Measurements from ENCODE around the gene ASPDH. TPM values are rescaled to one million over a fixed set of nuclear protein-coding genes. Genes with fewer than 3 reads are reported as not detected.

ASPDH gene
- polyA plus RNA-seq, 2 donors, result not detected

DNA sequence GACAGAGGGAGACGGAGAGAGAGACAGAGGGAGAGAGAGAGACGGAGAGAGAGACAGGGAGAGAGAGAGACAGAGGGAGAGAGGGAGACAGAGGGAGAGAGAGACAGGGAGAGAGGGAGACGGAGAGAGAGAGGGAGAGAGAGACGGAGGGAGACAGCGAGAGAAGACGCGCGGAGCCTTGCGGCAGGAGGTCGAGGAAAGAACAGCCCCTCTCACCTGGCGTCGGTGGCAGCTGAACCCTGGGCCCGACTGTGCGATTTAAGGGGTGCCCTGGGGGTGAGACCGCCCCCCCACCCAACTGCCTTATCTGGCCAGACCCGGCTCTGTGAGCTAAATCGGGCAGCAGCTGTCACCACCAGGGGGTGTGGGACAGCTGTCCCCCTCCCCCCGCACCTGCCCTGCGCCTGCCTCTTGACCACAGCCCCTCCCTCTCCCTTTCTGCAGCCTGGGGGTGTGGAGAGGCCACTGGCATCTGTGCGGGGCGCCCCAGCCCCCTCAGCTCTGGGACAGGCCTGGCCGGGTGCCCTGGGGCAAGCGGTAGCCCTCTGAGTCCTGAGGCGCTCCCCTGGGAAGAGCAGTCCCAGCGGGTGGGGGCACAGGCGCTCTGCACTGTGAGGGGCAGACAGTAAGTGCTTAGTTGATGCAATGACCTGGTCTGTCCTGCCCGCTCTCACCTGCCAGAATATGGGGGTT, 13.5 kb downstream of the ASPDH start:
- H3K36me3 ChIP-seq (ENCODE audit: control insufficient read depth in 2 of 2, insufficient read depth in 2 of 2, low read length in 1 of 2), result no peaks in the 10 kb centered on the region
- H3K4me3 ChIP-seq (ENCODE audit: low read depth in 1 of 2, low read length in 2 of 2), result no peak overlapping the region
- 58 to 59% methylated on average over 17 to 27 of the region's 27 CpGs for WGBS, 2 donors
- no peaks in the 10 kb centered on the region for H3K9me3 ChIP-seq (ENCODE audit: control insufficient read depth in 2 of 2, insufficient read depth in 1 of 2, low read depth in 1 of 2, low read length in 1 of 2)
- H3K27ac ChIP-seq (ENCODE audit: low read depth in 2 of 2, low read length in 1 of 2), result no peak overlapping the region
- no peaks in the 10 kb centered on the region for H3K4me1 ChIP-seq (ENCODE audit: control insufficient read depth in 2 of 2, insufficient read depth in 2 of 2, low read length in 1 of 2)
- no peaks in the 10 kb centered on the region for H3K27me3 ChIP-seq (ENCODE audit: control insufficient read depth in 1 of 2, insufficient read depth in 2 of 2, low read length in 2 of 2)

GRCh38 chr19:50498219-50499056, 15.3 kb downstream of the ASPDH start:
- no peaks in the 10 kb centered on the region for H3K4me1 ChIP-seq (ENCODE audit: control insufficient read depth in 2 of 2, insufficient read depth in 2 of 2, low read length in 1 of 2)
- 76 to 83% methylated on average over 11 of the region's 11 CpGs for WGBS, 2 donors
- no peak overlapping the region for H3K4me3 ChIP-seq (ENCODE audit: low read depth in 1 of 2, low read length in 2 of 2)
- H3K9me3 ChIP-seq (ENCODE audit: control insufficient read depth in 2 of 2, insufficient read depth in 1 of 2, low read depth in 1 of 2, low read length in 1 of 2), result no peaks in the 10 kb centered on the region
- no peaks in the 10 kb centered on the region for H3K27me3 ChIP-seq (ENCODE audit: control insufficient read depth in 1 of 2, insufficient read depth in 2 of 2, low read length in 2 of 2)
- no peaks in the 10 kb centered on the region for H3K36me3 ChIP-seq (ENCODE audit: control insufficient read depth in 2 of 2, insufficient read depth in 2 of 2, low read length in 1 of 2)
- no peak overlapping the region for H3K27ac ChIP-seq (ENCODE audit: low read depth in 2 of 2, low read length in 1 of 2)

GRCh38 chr19:50497022-50497405, 16.7 kb downstream of the ASPDH start:
- H3K27me3 ChIP-seq (ENCODE audit: control insufficient read depth in 1 of 2, insufficient read depth in 2 of 2, low read length in 2 of 2), result no peaks in the 10 kb centered on the region
- no peak overlapping the region for H3K27ac ChIP-seq (ENCODE audit: low read depth in 2 of 2, low read length in 1 of 2)
- 75 to 76% methylated on average over 8 of the region's 8 CpGs for WGBS, 2 donors
- no peaks in the 10 kb centered on the region for H3K9me3 ChIP-seq (ENCODE audit: control insufficient read depth in 2 of 2, insufficient read depth in 1 of 2, low read depth in 1 of 2, low read length in 1 of 2)
- H3K36me3 ChIP-seq (ENCODE audit: control insufficient read depth in 2 of 2, insufficient read depth in 2 of 2, low read length in 1 of 2), result no peaks in the 10 kb centered on the region
- H3K4me1 ChIP-seq (ENCODE audit: control insufficient read depth in 2 of 2, insufficient read depth in 2 of 2, low read length in 1 of 2), result no peaks in the 10 kb centered on the region
- H3K4me3 ChIP-seq (ENCODE audit: low read depth in 1 of 2, low read length in 2 of 2), result no peak overlapping the region

DNA sequence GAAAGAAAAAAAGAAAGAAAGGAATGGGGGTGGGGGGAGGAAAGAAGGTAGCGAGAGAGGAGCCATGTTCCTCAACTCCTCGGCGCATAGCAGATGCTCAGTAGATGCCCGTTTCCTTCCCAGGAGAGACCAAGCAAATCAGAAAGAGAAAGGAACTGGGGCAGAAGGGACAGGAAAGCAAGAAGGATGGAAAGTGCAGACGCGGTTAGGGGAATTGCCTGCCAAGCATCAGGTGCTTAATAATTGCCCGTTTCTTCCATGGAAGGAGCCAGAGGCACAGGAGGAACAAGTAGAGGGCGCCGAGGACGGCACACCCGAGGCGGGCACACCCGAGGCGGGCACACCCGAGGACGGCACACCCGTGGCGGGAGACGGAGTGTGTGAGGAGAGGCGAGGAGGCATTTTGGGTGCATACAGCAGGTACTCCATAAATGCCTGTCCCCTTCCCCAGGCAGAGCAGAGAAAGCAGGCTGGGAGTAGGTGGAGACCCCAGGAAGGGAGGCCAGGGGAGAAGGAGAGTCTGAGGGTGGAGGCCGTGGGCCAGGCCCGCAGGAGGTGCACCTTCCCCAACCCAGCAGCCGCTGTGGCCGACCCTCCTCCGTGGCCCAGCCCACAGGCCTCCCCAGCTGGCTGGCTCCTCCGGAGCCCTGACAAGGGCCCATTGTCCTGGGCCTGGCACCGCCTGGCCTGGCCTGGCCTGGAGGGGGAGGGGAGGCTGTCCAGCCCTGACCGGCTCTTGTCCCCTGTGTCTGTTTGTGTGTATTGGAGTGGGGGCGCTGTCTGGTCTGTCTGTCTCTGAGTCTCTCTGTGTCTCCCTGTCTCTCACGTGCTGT, 17.3 kb downstream of the ASPDH start:
- no peaks in the 10 kb centered on the region for H3K9me3 ChIP-seq (ENCODE audit: control insufficient read depth in 2 of 2, insufficient read depth in 1 of 2, low read depth in 1 of 2, low read length in 1 of 2)
- H3K36me3 ChIP-seq (ENCODE audit: control insufficient read depth in 2 of 2, insufficient read depth in 2 of 2, low read length in 1 of 2), result no peaks in the 10 kb centered on the region
- no peaks in the 10 kb centered on the region for H3K4me1 ChIP-seq (ENCODE audit: control insufficient read depth in 2 of 2, insufficient read depth in 2 of 2, low read length in 1 of 2)
- no peaks in the 10 kb centered on the region for H3K27me3 ChIP-seq (ENCODE audit: control insufficient read depth in 1 of 2, insufficient read depth in 2 of 2, low read length in 2 of 2)
- H3K4me3 ChIP-seq (ENCODE audit: low read depth in 1 of 2, low read length in 2 of 2), result no peak overlapping the region
- no peak overlapping the region for H3K27ac ChIP-seq (ENCODE audit: low read depth in 2 of 2, low read length in 1 of 2)
- WGBS, 2 donors, result 70 to 73% methylated on average over 23 to 30 of the region's 30 CpGs

- Histone ChIP-seq H3K27ac (ENCODE audit: low read depth in 2 of 2, low read length in 1 of 2) (no peak overlapping the region), H3K4me3 (ENCODE audit: low read depth in 1 of 2, low read length in 2 of 2) (no peak overlapping the region), H3K36me3 (ENCODE audit: control insufficient read depth in 2 of 2, insufficient read depth in 2 of 2, low read length in 1 of 2) (no peaks in the 10 kb centered on the region), H3K27me3 (ENCODE audit: control insufficient read depth in 1 of 2, insufficient read depth in 2 of 2, low read length in 2 of 2) (no peaks in the 10 kb centered on the region), H3K9me3 (ENCODE audit: control insufficient read depth in 2 of 2, insufficient read depth in 1 of 2, low read depth in 1 of 2, low read length in 1 of 2) (no peaks in the 10 kb centered on the region), H3K4me1 (ENCODE audit: control insufficient read depth in 2 of 2, insufficient read depth in 2 of 2, low read length in 1 of 2) (no peaks in the 10 kb centered on the region)
- WGBS, 2 donors, result 89 to 92% methylated on average over 5 of the region's 5 CpGs
These were observed 18.6 kb downstream of the ASPDH start for GRCh38 chr19:50495020-50495531.

GRCh38 chr19:50494186-50495019, 19.3 kb downstream of the ASPDH start:
- no peak overlapping the region for H3K4me3 ChIP-seq (ENCODE audit: low read depth in 1 of 2, low read length in 2 of 2)
- no peaks in the 10 kb centered on the region for H3K9me3 ChIP-seq (ENCODE audit: control insufficient read depth in 2 of 2, insufficient read depth in 1 of 2, low read depth in 1 of 2, low read length in 1 of 2)
- no peaks in the 10 kb centered on the region for H3K36me3 ChIP-seq (ENCODE audit: control insufficient read depth in 2 of 2, insufficient read depth in 2 of 2, low read length in 1 of 2)
- no peaks in the 10 kb centered on the region for H3K4me1 ChIP-seq (ENCODE audit: control insufficient read depth in 2 of 2, insufficient read depth in 2 of 2, low read length in 1 of 2)
- H3K27ac ChIP-seq (ENCODE audit: low read depth in 2 of 2, low read length in 1 of 2), result no peak overlapping the region
- H3K27me3 ChIP-seq (ENCODE audit: control insufficient read depth in 1 of 2, insufficient read depth in 2 of 2, low read length in 2 of 2), result no peaks in the 10 kb centered on the region
- 62 to 63% methylated on average over 6 to 7 of the region's 7 CpGs for WGBS, 2 donors

GRCh38 chr19:50493171-50493570, 20.5 kb downstream of the ASPDH start:
- H3K9me3 ChIP-seq (ENCODE audit: control insufficient read depth in 2 of 2, insufficient read depth in 1 of 2, low read depth in 1 of 2, low read length in 1 of 2), result no peaks in the 10 kb centered on the region
- WGBS, 2 donors, result 70 to 74% methylated on average over 6 to 8 of the region's 8 CpGs
- no peak overlapping the region for H3K4me3 ChIP-seq (ENCODE audit: low read depth in 1 of 2, low read length in 2 of 2)
- H3K4me1 ChIP-seq (ENCODE audit: control insufficient read depth in 2 of 2, insufficient read depth in 2 of 2, low read length in 1 of 2), result no peaks in the 10 kb centered on the region
- no peaks in the 10 kb centered on the region for H3K27me3 ChIP-seq (ENCODE audit: control insufficient read depth in 1 of 2, insufficient read depth in 2 of 2, low read length in 2 of 2)
- H3K36me3 ChIP-seq (ENCODE audit: control insufficient read depth in 2 of 2, insufficient read depth in 2 of 2, low read length in 1 of 2), result no peaks in the 10 kb centered on the region
- no peak overlapping the region for H3K27ac ChIP-seq (ENCODE audit: low read depth in 2 of 2, low read length in 1 of 2)

DNA sequence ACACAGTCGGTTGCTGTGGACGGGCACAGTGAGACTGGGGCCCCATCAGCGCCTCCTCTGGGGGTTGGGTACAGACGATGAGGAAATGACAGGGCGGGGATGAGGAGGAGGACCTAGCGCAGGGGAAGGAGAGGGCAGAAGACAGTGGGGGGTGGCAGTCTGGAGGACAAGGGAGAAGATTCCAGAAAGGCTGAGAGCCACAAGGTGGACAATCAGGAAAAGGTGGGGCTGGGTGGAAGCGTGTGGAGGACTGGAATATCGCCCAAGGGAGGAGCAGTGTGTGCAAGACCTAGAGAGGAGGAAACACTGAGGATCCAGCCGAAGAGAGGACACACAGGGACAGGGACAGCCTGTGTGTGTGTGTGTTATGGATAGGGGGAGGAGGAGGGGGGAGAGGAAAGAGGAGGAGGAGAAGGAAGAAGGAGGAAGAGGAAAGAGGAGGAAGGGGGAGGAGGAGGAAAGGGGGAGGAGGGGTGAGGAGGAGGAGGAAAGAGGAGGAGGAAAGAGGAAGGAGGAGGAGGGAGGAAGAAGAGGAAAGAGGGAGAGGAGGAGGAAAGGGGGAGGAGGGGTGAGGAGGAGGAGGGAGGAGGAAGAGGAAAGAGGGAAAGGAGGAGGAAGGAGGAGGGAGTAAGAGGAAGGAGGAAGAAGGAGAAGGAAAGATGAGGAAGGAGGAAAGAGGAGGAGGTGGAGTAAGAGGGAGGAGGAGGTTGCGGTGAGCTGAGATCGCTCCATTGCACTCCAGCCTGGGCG, 21.2 kb downstream of the ASPDH start:
- H3K27me3 ChIP-seq (ENCODE audit: control insufficient read depth in 1 of 2, insufficient read depth in 2 of 2, low read length in 2 of 2), result no peaks in the 10 kb centered on the region
- H3K4me3 ChIP-seq (ENCODE audit: low read depth in 1 of 2, low read length in 2 of 2), result no peak overlapping the region
- WGBS, 2 donors, result 6 to 19% methylated on average over 9 to 11 of the region's 12 CpGs
- H3K4me1 ChIP-seq (ENCODE audit: control insufficient read depth in 2 of 2, insufficient read depth in 2 of 2, low read length in 1 of 2), result peaks cover 0 to under 1% of the 10 kb centered on the region in 2 donors
- H3K36me3 ChIP-seq (ENCODE audit: control insufficient read depth in 2 of 2, insufficient read depth in 2 of 2, low read length in 1 of 2), result no peaks in the 10 kb centered on the region
- H3K9me3 ChIP-seq (ENCODE audit: control insufficient read depth in 2 of 2, insufficient read depth in 1 of 2, low read depth in 1 of 2, low read length in 1 of 2), result no peaks in the 10 kb centered on the region
- no peak overlapping the region for H3K27ac ChIP-seq (ENCODE audit: low read depth in 2 of 2, low read length in 1 of 2)

Data from esophagus (tissue), 2 donors.